Fibroblast of the conjunctiva (primary cell): ENCODE data around the gene LARP6.
A peak's percentile ranks its signal among the peaks of the same experiment; 100 is the strongest.
"Not testable (repeated sequence)": the region's sequence is repeated elsewhere in the genome, so short reads cannot be mapped to it uniquely, and the experiment has no call there.

ENCODE experiments used
- DNase-seq: peaks from one replicate; pipeline ENCODE4 v3.0.0-alpha.2; 2010; ENCODE audit warnings: low read depth

LARP6 gene

DNA sequence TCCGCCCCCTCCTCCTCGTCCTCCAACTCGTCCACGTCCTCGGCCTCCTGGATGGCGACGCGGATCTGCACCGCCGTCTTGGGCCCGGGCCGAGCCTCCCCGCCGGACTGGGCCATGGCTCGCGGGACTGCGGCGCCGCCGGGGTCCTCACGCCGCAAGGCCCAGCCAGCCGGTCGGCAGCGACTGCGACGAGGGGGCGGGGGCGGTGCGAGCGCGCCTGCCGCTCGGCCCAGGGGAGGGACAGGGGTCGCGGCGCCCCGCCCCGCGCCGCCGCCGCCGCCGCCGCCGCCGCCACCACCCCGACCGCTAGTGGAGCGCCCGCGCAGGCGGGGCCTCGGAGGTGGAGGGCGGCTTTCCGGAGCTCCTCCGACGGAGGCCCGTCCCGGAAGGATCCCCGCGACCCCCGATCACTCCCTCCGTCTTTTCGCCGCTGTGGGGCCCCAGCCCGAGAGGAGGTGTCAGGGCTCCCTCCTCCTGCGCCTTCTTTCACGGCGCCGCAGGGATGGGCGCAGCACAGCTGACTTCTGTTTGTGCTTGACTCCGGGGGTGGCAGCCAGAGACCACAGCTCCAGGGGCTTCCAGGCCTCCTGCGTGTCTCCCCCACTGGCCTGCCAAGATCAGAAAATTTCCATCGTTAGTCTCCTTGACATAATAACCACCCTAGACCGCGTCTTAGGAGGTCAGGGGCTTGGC is at the start of gene LARP6:
Gene LARP6, minus strand, starts transcription at position 185 of the 693 bp plus-strand sequence. Its CDS starts 69 bp downstream, at position 116.
- DNase-seq: no peak

DNA sequence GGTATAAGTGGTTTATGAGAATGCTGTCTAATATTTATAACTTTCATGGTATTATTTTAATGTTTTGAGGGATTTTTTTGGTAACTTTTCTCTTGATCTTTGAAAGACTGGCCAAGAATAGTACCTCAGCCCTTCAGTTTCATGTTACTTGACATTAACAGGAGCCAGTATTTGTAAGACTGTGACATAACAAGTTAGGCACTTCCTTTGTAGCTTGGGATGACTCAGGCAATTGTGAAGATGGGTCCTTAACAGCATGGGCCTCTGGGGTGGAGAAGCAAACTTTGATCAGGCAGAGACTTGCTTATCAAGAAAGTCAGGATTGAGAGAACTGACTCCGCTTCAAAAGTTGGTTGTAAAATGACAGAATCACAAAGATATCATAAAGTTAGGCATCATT is 48.1 kb upstream of the LARP6 start:
- DNase-seq: no peak

GRCh38 chr15:70892912-70893560 is 39.1 kb upstream of the LARP6 start:
- DNase-seq: peak; percentile 57

DNA sequence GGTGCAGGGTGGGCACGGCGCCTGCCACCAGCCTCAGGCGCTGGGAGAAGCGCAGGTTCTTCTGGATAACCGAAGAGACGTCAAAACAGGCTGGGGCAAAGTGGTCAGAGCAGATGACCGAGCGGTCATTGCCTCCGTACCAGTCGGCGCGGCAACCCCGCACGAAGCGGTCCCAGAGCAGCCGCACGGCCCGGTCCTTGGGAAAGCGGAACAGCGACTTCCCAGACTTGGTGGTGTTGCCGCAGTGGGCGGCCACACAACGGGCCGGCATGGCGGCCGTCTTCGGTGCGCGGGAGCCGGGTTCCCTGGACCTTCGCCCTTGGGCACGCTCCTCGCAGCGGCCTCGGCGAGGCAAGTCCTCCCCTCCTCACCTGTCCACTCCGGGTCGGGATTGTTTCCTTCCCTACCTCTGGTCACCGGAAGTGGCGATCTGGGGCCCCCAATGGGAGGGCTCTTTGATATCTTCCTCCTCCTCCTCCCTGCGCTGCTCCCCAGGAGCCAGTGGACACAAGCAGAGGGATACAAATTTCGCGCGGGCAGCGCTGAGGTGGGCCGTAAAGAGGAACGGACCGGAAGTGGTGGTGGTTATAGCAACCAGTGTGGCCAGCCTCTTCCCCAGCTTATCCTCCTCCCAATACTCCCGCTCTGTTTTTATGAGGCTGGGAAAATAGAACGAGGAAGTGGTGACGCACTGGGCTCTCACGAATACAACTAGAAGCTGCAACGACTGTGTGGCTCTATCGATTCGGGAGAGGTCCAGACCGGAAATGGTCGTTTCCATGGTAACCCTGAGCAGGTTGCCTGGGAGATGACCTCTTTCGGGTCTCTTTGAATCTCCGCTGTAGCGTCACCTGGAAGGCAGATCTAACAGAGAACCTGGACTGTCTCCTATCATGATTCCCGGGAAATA is 38.3 kb upstream of the LARP6 start, which contains the start of the genes LRRC49 and THAP10:
Gene LRRC49, plus strand, starts transcription at position 825 of the 910 bp plus-strand sequence. Its CDS starts 69 bp downstream, at position 894.
Gene THAP10, minus strand, starts transcription at position 432 of the 910 bp plus-strand sequence. Its CDS starts 161 bp downstream, at position 271.
- DNase-seq: peak; percentile 91

GRCh38 chr15:70882361-70882760 is 28.4 kb upstream of the LARP6 start:
- no peak for DNase-seq

- no peak for DNase-seq
Measured at GRCh38 chr15:70880781-70881180, 26.8 kb upstream of the LARP6 start.

- DNase-seq: no peak
Measured at GRCh38 chr15:70879401-70879800, 25.4 kb upstream of the LARP6 start.

GRCh38 chr15:70876683-70877082 is 22.7 kb upstream of the LARP6 start:
- no peak for DNase-seq

- DNase-seq: no peak
Measured at GRCh38 chr15:70876011-70876410, 22.1 kb upstream of the LARP6 start.

DNA sequence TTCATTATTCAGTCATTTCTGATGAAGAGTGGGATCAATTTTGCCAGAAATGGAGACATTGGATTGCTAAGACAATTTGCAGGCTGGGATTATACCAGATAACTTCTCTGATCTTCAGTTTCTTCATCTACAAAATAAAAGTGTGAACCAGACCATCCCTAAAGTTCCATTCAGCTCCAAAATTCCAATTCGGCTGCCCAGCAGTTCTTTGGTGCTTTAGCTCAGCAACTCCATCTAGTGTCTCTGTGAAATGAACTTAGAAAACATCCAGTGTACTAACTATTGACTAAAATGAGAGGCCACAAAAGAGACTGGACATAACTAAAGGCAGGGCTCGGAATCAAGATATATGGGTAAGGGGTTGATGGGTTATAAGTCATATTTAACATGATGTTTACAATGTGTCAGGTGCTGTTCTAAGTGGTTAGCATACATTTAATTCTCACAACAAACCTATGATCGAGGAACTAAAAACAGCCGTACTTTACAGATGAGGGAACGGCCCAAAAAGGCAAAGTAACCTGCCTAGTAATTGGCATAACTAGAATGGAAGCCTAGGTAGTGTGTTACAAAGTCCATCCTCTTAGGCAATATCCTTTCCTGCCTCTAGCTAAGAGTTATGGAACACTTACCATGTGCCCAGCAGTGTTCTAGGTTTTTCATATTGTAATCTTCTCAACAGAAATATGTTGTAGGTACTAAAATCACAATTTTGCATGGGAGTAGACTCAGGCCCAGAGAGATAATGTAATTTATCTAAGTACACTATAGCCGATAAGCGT is 21.2 kb upstream of the LARP6 start:
- DNase-seq: peak; percentile 47

DNA sequence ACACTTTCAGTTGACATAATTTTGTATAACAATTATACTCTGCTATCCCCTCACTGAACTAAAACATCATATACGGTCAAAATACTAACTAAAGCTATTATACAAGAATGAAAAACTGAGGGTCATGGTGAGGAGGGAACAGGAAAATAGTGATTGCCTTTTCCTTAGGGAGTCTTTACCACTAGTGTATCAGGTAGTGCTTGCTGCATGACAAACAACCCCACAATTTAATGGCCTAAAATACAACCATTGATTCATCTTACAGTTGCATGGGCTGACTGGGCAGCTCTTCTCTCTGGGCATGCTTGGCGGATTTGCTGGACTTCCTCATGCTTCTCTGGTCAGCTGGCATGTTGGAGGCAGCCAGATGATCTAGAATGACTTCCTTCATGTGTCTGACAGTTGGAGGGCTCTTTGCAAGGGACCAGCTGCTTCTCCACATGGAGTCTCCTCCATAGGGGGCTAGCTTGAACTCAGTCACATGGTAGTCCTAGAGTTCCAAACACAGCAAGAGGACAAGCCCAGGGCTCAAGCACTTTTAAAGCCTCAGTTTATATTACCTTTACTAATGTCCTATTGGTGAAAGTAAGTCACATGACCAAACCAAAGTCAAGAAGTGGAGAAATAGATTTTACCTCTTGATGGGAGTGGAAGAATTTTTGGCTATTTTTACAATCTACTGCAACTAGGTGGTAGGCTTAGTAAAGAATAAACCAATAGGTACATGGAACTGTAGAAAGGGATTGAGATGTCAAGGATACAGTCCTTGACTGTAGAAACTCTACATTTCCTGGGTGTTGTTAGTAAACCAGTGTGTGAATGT is 19.5 kb upstream of the LARP6 start:
- DNase-seq: no peak

DNA sequence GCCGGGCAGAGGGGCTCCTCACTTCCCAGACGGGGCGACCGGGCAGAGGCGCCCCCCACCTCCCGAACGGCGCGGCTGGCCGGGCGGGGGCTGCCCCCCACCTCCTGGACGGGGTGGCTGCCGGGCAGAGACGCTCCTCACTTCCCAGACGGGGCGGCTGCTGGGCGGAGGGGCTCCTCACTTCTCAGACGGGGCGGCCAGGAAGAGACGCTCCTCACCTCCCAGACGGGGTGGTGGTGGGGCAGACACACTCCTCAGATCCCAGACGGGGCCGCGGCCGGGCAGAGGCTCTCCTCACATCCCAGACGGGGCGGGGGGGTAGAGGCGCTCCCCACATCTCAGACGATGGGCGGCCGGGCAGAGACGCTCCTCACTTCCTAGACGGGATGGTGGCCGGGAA is 17.5 kb upstream of the LARP6 start:
- DNase-seq: not testable (repeated sequence)

DNA sequence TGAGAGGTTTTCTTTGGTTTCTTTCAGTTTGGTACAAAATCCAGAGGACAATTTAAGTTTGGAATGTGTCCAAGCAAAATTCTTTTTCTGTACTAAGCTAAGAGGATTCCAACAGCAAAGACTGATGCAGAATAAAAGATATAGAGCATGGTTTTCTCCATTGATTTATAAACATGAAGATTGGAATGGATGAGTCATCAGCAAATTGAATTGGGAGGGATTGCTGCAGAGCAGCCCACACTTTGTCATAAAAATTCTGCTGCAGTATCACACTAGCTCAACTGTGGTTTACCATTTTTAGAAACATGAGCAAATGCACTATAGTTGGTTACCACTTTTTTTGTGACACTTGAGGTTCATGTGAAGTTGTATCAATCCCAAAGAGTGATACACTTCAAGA is 16.1 kb upstream of the LARP6 start:
- DNase-seq: peak; percentile 65

- no peak for DNase-seq
Measured at GRCh38 chr15:70869346-70869745, 15.4 kb upstream of the LARP6 start.

DNA sequence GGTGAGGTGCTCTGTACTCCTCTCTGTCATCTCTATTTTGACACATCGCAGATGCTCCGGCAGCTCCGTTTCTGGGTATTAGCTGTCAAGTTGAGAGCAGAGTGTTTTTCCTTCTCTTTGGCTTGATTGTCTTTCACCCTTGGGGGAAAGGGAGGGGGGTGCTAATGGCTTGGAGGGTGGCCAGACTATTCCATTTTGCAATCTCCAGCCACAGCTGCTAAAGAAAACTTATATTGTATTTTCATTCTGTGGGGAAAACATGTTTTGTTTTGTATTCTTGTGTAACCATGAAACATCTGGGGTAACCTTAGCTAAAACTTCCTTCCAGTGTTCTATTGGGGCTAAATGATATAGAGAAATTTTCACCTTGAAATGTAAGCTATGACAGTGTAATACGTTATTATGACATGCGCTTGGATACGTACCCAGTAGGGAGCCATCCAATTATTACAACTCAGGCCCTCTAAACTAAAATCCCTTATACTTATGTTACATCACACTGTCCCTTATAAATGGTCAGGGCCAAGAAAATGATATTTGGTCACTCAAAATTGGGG is 14.0 kb upstream of the LARP6 start:
- peak; percentile 85 for DNase-seq

DNA sequence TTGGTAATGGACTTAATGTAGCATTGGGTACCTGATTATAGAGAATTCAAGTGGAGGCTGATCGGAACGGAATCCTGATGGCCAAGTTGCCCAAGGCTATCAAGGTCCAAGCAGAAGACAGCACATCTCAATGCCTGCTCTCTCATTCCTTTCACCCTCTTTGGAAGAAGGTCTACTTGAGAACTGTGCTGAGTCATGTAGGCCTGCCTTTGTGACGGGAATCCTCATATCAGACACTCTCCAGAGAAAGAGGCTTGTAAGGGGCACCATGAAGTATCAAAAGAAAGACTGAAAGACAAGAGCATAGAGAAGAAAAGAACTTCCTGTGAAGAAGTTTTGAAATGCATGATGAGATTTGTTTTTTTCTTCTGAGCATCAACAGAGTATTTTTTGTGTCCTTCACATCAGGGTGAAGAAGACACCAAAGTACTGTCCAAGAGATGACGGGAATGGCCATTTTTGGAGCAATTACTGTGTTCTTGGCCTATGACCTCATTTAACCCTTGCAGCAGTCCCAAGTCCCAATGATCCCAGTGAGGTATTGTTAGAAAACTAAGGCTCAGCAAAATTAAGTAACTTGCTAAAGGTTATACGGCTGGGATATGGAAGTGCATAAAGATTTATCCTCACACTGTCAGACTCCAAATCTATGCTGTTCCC is 13.2 kb upstream of the LARP6 start:
- DNase-seq: no peak

- peak; percentile 65 for DNase-seq
Measured at GRCh38 chr15:70863450-70864218, 9.7 kb upstream of the LARP6 start.

DNA sequence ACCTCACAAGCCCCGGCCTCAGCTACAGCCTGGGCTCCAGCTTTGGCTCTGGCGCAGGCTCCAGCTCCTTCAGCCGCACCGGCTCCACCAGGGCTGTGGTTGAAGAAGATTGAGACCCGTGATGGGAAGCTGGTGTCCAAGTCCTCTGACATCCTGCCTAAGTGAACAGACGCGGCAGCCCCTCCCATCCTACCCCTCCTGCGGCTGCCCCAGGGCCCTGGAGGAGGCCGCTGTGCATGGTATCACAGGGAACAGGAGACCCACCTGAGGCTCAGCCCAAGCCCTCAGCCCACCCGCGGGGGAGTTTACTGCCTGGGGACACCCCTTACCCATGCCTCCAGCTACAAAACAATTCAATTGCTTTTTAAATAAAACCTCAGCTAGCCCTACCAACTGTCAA is 6.0 kb upstream of the LARP6 start:
- DNase-seq: no peak

- DNase-seq: no peak
Measured at GRCh38 chr15:70859322-70859908, 5.5 kb upstream of the LARP6 start.
